NB4 (cell line): Measurements from ENCODE around the gene RAB32.
"Not testable (repeated sequence)": the region's sequence is repeated elsewhere in the genome, so short reads cannot be mapped to it uniquely, and the experiment has no call there.

Experiments used
- DNase-seq: peaks from one replicate; pipeline ENCODE4 v3.0.0; 2010; ENCODE audit warnings: low read depth
- H3K4me3 ChIP-seq: one replicate; pipeline ENCODE4 v1.5.1; 2011; ENCODE audit warnings: mild to moderate bottlenecking, low read depth, low read length, moderate library complexity
- MYC ChIP-seq: IDR thresholded peaks from 2 replicates; pipeline ENCODE4 v1.6.1; 2011; ENCODE audit warnings: low read depth, low read length
- POLR2A ChIP-seq: IDR thresholded peaks from 2 replicates; pipeline ENCODE4 v1.6.1; 2011; ENCODE audit warnings: mild to moderate bottlenecking; ENCODE audit not compliant: insufficient read length; ENCODE audit errors: extremely low read depth
- TF ChIP-seq, protein P1 (sequence below): IDR thresholded peaks from one replicate; pipeline ENCODE4 v1.5.1; 2012; ENCODE audit warnings: low read depth, low read length
- TF ChIP-seq, protein P2 (sequence below): IDR thresholded peaks from 2 replicates; pipeline ENCODE4 v1.6.1; 2011; ENCODE audit warnings: low read depth, low read length

The RAB32 gene

DNA sequence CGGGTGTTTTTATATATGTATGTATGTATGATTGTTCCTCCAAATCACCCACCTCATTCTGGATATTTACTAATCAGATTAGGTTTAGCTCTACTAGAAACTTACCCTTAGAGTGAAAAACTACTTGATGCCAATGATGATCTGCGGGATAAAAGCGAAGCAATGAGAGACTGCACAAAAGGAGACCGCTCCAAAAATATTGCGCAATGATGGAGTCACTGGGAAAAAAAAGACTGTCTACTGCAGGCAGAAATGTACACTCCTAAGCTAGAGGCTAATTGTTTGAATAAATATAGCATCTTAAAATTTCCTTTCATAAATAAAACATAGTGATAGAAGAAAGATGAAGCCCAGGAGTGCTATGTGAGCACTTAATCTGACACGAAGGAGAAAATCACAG is 7.3 kb downstream of the RAB32 start:
- TF ChIP-seq MYC = no peak
- TF ChIP-seq, protein P1, sequence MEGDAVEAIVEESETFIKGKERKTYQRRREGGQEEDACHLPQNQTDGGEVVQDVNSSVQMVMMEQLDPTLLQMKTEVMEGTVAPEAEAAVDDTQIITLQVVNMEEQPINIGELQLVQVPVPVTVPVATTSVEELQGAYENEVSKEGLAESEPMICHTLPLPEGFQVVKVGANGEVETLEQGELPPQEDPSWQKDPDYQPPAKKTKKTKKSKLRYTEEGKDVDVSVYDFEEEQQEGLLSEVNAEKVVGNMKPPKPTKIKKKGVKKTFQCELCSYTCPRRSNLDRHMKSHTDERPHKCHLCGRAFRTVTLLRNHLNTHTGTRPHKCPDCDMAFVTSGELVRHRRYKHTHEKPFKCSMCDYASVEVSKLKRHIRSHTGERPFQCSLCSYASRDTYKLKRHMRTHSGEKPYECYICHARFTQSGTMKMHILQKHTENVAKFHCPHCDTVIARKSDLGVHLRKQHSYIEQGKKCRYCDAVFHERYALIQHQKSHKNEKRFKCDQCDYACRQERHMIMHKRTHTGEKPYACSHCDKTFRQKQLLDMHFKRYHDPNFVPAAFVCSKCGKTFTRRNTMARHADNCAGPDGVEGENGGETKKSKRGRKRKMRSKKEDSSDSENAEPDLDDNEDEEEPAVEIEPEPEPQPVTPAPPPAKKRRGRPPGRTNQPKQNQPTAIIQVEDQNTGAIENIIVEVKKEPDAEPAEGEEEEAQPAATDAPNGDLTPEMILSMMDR = no peak
- TF ChIP-seq POLR2A = no peak
- TF ChIP-seq, protein P2, sequence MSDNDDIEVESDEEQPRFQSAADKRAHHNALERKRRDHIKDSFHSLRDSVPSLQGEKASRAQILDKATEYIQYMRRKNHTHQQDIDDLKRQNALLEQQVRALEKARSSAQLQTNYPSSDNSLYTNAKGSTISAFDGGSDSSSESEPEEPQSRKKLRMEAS = no peak
- DNase-seq = no peak
- no peak overlapping the region for H3K4me3 ChIP-seq

DNA sequence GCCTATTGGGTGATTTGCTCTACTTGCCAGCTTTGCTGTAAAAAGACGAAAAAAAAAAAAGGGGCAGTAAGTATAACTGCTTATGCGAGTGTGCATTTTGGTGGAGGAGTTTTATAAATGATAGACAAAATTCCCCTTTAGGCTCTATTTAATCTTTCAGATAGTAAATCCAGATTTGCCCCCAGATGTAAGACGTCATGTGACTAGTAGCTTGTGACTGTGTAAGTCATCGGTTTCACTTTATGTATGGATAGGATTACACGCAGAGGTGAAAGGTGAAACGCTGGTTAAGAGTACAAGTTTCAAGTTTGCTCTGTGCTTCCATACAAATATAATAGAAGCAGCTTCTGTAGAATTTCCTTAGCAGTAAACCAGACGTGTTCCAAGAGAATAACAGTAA is 7.9 kb downstream of the RAB32 start:
- H3K4me3 ChIP-seq = no peak overlapping the region
- TF ChIP-seq, protein P2 = no peak
- DNase-seq = no peak

DNA sequence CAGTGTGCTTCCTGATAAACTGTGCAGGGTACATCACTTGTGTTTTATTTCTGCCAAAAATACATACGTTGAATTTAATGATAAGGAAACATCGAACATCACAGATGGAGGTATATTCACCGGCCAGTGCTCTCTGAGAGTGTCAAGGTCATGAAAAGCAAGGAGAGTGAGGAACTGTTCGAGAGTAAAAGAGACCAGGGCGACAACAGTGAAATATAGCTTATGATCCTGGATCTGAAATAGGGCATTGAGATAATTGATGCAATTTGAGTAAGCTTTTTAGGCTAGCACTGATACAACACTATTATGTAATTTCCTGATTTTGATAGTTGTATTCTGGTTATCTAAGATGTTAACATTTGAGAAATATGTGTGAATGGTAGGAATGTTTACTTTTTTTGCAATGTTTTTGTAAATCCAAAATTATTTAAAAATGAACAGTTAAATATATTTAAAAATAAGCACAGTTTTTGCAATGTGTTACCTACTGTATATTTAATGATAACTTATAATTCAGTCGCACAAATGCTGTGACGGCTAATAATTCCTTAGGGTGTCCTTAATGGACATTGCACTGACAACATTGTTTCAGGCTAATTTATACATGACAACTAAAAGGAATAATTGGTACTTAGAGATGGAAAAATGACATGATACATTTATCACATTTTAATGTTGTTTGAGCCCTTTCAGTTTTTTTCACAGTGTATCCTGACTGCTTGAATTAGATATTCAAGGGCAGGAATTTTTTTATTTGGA is 9.9 kb downstream of the RAB32 start:
- H3K4me3 ChIP-seq = no peak overlapping the region
- DNase-seq = no peak
- TF ChIP-seq POLR2A (no peak), MYC (no peak)
- TF ChIP-seq, protein P2 = no peak
- TF ChIP-seq, protein P1 = no peak

DNA sequence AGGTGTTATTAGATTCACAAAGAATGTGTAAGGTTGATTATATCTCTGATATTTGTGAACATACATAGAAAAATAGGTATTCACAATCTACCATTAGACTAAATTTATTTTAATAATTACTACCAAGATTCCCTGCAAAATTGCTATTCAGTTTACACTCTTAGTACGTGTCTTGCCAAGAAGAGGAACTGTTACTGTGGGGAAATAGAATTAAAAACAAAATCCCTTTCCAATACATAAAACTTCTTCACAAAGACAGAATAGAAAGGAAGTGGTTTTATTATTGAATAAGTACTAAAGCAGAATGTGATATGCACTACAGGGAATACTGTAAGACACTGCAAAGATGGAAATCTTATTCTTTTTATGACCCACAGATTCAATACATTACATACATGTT is 17.0 kb downstream of the RAB32 start:
- no peak for DNase-seq
- H3K4me3 ChIP-seq = no peak overlapping the region
- TF ChIP-seq POLR2A (no peak), MYC (no peak)
- TF ChIP-seq, protein P1 = no peak
- TF ChIP-seq, protein P2 = no peak

DNA sequence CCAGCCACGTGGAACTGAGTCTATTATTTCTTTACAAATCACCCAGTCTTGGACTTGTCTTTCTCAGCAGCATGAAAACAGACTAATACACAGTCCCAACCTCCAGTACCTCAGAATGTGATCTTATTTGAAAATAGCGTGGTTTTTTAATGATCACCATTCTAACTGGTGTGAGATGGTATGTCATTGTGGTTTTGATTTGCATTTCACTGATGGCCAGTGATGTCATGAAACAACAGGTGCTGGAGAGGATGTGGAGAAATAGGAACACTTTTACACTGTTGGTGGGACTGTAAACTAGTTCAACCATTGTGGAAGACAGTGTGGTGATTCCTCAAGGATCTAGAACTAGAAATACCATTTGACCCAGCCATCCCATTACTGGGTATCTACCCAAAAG is 23.0 kb downstream of the RAB32 start:
- DNase-seq, H3K4me3 ChIP-seq: not testable (repeated sequence)

DNA sequence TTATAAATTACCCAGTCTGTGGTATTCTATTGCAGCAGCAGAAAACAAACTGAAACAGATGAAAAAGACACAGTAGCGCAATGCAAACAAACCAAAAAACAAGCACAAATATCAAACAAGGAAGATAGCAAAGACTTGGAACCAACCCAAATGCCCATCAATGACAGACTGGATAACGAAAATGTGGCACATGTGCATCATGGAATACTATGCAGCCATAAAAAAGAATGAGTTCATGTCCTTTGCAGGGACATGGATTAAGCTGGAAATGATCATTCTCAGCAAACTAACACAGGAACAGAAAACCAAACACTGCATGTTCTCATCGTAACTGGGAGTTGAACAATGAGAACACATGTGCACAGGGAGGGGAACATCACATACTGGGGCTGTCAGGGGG is 25.0 kb downstream of the RAB32 start:
- not testable (repeated sequence) for H3K4me3 ChIP-seq, DNase-seq

DNA sequence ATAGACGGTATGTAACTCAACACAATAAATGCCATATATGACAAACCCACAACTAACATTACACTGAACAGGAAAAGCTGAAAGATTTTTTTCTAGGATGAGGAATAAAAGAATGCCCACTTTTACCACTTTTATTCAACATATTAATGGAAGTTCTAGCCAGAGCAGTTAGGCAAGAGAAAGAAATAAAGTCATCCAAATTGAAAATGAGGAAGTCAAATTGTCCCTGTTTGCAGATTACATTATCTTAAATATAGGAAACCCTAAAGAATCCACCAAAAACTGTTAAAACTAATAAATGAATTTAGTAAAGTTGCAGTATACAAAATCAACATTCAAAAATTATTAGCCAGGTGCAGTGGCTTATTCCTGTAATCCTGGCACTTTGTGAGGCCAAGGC is 30.6 kb downstream of the RAB32 start:
- no peak overlapping the region for H3K4me3 ChIP-seq
- TF ChIP-seq, protein P1 = no peak
- no peak for TF ChIP-seq MYC
- no peak for DNase-seq
